GM23338 (cell line): ENCODE measurements around the gene FAM78A.

Experiments
- CREB1 ChIP-seq: fragments of 250-450 bp; sonication (Bioruptor Pico); IDR thresholded peaks from 2 replicates; pipeline ENCODE4 v1.5.0; 2020; ENCODE audit warnings: low read depth, mild to moderate bottlenecking, moderate library complexity
- CTCF ChIP-seq, 2 experiments: fragments of 200-600 bp in 1 of 2; sonication (generic) in 1 of 2; conservative IDR thresholded peaks; 2 replicates each; pipeline versions ENCODE4 v1.5.1 to v1.6.1; 2016 to 2017; ENCODE audit warnings: antibody characterized with exemption in 2 of 2, low read depth in 2 of 2, mild to moderate bottlenecking in 2 of 2, moderate library complexity in 1 of 2
- POLR2AphosphoS5 ChIP-seq: IDR thresholded peaks from 2 replicates; pipeline ENCODE4 v1.6.1; 2016; ENCODE audit warnings: antibody characterized with exemption, low read depth
- REST ChIP-seq: IDR thresholded peaks from one replicate; pipeline ENCODE4 v1.6.1; 2018; ENCODE audit warnings: antibody characterized with exemption; ENCODE audit not compliant: unreplicated experiment
- STAT1 ChIP-seq: IDR thresholded peaks from one replicate; pipeline ENCODE4 v1.6.1; 2016; ENCODE audit warnings: antibody characterized with exemption; ENCODE audit not compliant: unreplicated experiment

GRCh38 chr9:131304676-131305355, 28.5 kb upstream of the FAM78A start:
- TF ChIP-seq POLR2AphosphoS5 (no peak), CTCF (conservative IDR thresholded peaks at IDR 0.05; ENCODE audit: low read depth in 2 of 2) (no peak), REST (no peak), CREB1 (CRISPR knock-in tag) (no peak), STAT1 (no peak)
